ENCODE data around the gene KRTAP10-3. TPM values are rescaled to one million over a fixed set of nuclear protein-coding genes. Genes with fewer than 3 reads are reported as not detected.
"Not testable (repeated sequence)": the region's sequence is repeated elsewhere in the genome, so short reads cannot be mapped to it uniquely, and the experiment has no call there.

Gene KRTAP10-3
- total and polyA plus RNA-seq, 2 experiments from 2014 or later = not detected

- peak; percentile 12 to 82 for DNase-seq (ENCODE audit: low read depth in 1 of 2, low spot score in 1 of 2)
- H3K27me3 ChIP-seq = no peaks in the 10 kb centered on the region
- H3K9me3 ChIP-seq (ENCODE audit: low read depth) = no peaks in the 10 kb centered on the region
- H3K4me1 ChIP-seq (ENCODE audit: low read depth) = peaks cover 13% of the 10 kb centered on the region
- no peak overlapping the region for H3K4me3 ChIP-seq
- TF ChIP-seq, protein P1, sequence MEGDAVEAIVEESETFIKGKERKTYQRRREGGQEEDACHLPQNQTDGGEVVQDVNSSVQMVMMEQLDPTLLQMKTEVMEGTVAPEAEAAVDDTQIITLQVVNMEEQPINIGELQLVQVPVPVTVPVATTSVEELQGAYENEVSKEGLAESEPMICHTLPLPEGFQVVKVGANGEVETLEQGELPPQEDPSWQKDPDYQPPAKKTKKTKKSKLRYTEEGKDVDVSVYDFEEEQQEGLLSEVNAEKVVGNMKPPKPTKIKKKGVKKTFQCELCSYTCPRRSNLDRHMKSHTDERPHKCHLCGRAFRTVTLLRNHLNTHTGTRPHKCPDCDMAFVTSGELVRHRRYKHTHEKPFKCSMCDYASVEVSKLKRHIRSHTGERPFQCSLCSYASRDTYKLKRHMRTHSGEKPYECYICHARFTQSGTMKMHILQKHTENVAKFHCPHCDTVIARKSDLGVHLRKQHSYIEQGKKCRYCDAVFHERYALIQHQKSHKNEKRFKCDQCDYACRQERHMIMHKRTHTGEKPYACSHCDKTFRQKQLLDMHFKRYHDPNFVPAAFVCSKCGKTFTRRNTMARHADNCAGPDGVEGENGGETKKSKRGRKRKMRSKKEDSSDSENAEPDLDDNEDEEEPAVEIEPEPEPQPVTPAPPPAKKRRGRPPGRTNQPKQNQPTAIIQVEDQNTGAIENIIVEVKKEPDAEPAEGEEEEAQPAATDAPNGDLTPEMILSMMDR (IDR thresholded peaks at IDR 0.05; ENCODE audit: low read depth, low read length) = no peak
- H3K27ac ChIP-seq = peak overlapping the region; percentile 68
- no peaks in the 10 kb centered on the region for H3K36me3 ChIP-seq
Measured at GRCh38 chr21:44583089-44583799, 24.6 kb upstream of the KRTAP10-3 start.

DNA sequence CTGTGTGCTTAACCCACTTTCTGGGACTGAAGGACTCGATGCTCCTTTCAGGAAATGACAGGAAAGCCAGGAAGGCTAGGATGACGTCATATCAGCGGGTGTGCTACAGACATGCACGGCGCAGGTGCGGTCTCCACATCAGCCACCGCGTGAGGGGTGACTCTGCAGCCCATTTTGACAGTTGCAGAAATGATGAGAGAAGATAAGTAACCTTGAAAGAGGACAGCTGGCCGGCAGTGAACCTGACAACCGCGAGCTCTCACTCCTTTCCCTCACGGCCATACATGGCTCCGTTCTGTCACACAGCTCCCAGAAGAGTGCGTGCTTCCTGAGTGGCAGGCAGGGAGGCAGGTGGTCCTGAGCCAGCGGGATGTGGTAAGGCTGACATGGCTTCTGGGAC lies 23.5 kb upstream of the KRTAP10-3 start:
- Histone ChIP-seq H3K36me3 (no peaks in the 10 kb centered on the region), H3K4me1 (ENCODE audit: low read depth) (peaks cover 13% of the 10 kb centered on the region), H3K4me3 (no peak overlapping the region), H3K9me3 (ENCODE audit: low read depth) (no peaks in the 10 kb centered on the region), H3K27ac (no peak overlapping the region), H3K27me3 (no peaks in the 10 kb centered on the region)
- no peak for DNase-seq (ENCODE audit: low read depth in 1 of 2, low spot score in 1 of 2)
- TF ChIP-seq, protein P1 (IDR thresholded peaks at IDR 0.05; ENCODE audit: low read depth, low read length) = no peak

DNA sequence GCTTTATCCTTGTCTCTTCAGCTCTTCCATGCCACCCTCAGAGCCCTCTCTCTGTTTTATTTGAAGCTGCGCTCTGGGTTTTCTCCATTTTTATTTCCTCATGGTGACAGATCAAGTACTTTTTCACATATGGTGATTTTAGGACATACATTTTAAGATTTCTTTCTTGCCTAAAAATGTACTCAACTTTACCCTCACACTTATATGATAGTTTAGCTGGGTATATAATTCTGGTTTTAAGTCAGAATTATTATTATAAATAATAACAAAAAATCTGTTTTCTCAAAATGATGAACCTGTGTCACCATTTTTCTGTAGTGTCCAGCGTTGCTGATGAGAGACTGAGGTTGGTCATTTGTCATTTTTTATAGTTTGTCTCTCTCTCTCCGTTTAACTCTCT lies 22.6 kb upstream of the KRTAP10-3 start:
- no peak for DNase-seq (ENCODE audit: low read depth in 1 of 2, low spot score in 1 of 2)
- no peaks in the 10 kb centered on the region for H3K36me3 ChIP-seq

DNA sequence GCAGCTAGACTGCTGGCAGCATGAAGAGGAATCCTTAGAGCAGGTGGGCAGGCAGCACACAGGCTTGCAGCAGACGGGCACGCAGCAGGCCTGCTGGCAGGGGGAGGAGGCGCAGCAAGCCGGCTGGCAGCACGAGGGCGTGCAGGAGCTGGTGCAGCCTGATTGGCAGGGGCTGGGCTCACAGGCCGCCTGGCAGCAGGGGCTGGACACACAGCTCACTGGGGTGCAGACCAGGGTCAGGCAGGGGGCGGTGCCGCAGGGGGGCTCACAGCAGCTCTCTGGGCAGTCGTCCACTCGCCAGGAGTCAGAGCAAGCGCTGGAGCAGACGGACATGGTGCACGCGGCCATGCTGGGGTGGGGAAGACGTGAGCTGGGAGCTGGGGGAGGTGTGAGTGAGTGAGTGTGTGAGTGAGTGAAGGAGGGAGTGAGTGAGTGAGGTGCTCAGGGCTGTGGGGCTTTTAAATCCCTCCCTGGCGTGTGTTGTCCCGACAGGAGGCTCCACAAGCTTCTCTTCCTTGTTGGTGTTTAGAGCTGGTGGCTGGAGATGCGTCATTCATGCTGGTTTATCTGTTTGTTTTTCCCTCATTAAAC lies 21.7 kb upstream of the KRTAP10-3 start, which contains the start of gene KRTAP10-5:
TSS of gene KRTAP10-5 (minus strand) at position 374 of the 591 bp plus-strand sequence. CDS start at position 348, 26 bp downstream.
- not testable (repeated sequence) for H3K27me3 ChIP-seq; H3K9me3 ChIP-seq (ENCODE audit: low read depth); DNase-seq (ENCODE audit: low read depth in 1 of 2, low spot score in 1 of 2); H3K27ac ChIP-seq; H3K36me3 ChIP-seq; H3K4me3 ChIP-seq
- H3K4me1 ChIP-seq (ENCODE audit: low read depth) = peaks cover 13% of the 10 kb centered on the region

More for the DNA sequence above, 22.6 kb upstream of the KRTAP10-3 start:
- TF ChIP-seq, protein P1 (IDR thresholded peaks at IDR 0.05; ENCODE audit: low read depth, low read length) = no peak
- H3K4me1 ChIP-seq (ENCODE audit: low read depth) = peaks cover 13% of the 10 kb centered on the region
- no peaks in the 10 kb centered on the region for H3K27me3 ChIP-seq
- H3K9me3 ChIP-seq (ENCODE audit: low read depth) = no peaks in the 10 kb centered on the region
- H3K4me3 ChIP-seq = no peak overlapping the region
- H3K27ac ChIP-seq = no peak overlapping the region

- Histone ChIP-seq H3K27ac (no peak overlapping the region), H3K36me3 (no peaks in the 10 kb centered on the region), H3K4me1 (ENCODE audit: low read depth) (peaks cover 13% of the 10 kb centered on the region), H3K4me3 (no peak overlapping the region), H3K9me3 (ENCODE audit: low read depth) (no peaks in the 10 kb centered on the region), H3K27me3 (no peaks in the 10 kb centered on the region)
- TF ChIP-seq, protein P1 (IDR thresholded peaks at IDR 0.05; ENCODE audit: low read depth, low read length) = no peak
- no peak for DNase-seq (ENCODE audit: low read depth in 1 of 2, low spot score in 1 of 2)
Measured at GRCh38 chr21:44579833-44580144, 21.2 kb upstream of the KRTAP10-3 start.

Data from cardiac muscle cell (in vitro differentiated cells and primary cell).